ENCODE results near the gene IL6ST. TPM values are rescaled to one million over a fixed set of nuclear protein-coding genes. Genes with fewer than 3 reads are reported as not detected.

The IL6ST gene
- total and polyA plus RNA-seq, 12 donors = 39.0 to 659 (median 292) TPM

DNA sequence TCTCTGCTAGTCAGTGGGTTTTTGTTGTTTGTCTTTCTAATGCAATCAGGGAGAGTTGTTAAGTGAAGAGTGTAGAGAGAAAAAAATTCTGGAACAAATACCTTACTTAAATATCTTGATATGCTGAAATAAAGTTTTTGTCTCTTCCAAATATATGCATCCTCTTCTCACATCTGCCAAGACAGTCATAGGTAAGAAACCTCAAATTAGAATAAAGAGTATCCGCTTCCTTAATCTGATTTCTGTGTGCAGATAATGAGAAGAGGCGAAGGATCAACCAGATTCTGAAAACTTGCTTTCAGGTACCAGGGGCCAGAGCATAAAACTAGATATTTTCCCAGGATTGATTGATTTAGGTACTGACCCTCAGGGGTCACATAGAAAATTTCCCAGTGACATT, 11.3 kb upstream of the IL6ST start:
- no peaks in the 10 kb centered on the region for H3K36me3 ChIP-seq (replicated peaks in 1 of 2)
- intact Hi-C loops (cut with DNase I) = loop anchor here in 1 of 2 donors (10.0 kb wide), 1 partner anchor 69 kb away; no protein-coding TSS in a partner anchor
- H3K27me3 ChIP-seq = no peaks in the 10 kb centered on the region
- WGBS, 4 donors = 90 to 93% (median 91%) methylated on average over 2 of the region's 2 CpGs
- H3K4me1 ChIP-seq (replicated peaks in 1 of 2) = peaks cover 0 to 8% of the 10 kb centered on the region in 2 donors
- no peak for TF ChIP-seq POLR2A (IDR thresholded peaks at IDR 0.05)
- TF ChIP-seq, protein P1, sequence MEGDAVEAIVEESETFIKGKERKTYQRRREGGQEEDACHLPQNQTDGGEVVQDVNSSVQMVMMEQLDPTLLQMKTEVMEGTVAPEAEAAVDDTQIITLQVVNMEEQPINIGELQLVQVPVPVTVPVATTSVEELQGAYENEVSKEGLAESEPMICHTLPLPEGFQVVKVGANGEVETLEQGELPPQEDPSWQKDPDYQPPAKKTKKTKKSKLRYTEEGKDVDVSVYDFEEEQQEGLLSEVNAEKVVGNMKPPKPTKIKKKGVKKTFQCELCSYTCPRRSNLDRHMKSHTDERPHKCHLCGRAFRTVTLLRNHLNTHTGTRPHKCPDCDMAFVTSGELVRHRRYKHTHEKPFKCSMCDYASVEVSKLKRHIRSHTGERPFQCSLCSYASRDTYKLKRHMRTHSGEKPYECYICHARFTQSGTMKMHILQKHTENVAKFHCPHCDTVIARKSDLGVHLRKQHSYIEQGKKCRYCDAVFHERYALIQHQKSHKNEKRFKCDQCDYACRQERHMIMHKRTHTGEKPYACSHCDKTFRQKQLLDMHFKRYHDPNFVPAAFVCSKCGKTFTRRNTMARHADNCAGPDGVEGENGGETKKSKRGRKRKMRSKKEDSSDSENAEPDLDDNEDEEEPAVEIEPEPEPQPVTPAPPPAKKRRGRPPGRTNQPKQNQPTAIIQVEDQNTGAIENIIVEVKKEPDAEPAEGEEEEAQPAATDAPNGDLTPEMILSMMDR (IDR thresholded peaks at IDR 0.05) = no peak
- no peak for DNase-seq
- H3K4me3 ChIP-seq = no peak overlapping the region
- H3K9me3 ChIP-seq (replicated peaks in 1 of 3) = no peaks in the 10 kb centered on the region
- no peak overlapping the region for H3K27ac ChIP-seq

GRCh38 chr5:56004874-56005273, 10.1 kb upstream of the IL6ST start:
- Histone ChIP-seq H3K36me3 (replicated peaks in 1 of 2) (no peaks in the 10 kb centered on the region), H3K9me3 (replicated peaks in 1 of 3) (no peaks in the 10 kb centered on the region), H3K4me1 (replicated peaks in 1 of 2) (peaks cover 0 to 8% of the 10 kb centered on the region in 2 donors), H3K27ac (no peak overlapping the region), H3K27me3 (no peaks in the 10 kb centered on the region), H3K4me3 (no peak overlapping the region)
- 92 to 100% (median 95%) methylated on average over 1 of the region's 1 CpG for WGBS, 4 donors
- intact Hi-C loops (cut with DNase I) = loop anchor here in 1 of 2 donors (10.0 kb wide), 1 partner anchor 70 kb away; no protein-coding TSS in a partner anchor
- no peak for TF ChIP-seq POLR2A (IDR thresholded peaks at IDR 0.05)
- TF ChIP-seq, protein P1 (IDR thresholded peaks at IDR 0.05) = no peak
- no peak for DNase-seq

DNA sequence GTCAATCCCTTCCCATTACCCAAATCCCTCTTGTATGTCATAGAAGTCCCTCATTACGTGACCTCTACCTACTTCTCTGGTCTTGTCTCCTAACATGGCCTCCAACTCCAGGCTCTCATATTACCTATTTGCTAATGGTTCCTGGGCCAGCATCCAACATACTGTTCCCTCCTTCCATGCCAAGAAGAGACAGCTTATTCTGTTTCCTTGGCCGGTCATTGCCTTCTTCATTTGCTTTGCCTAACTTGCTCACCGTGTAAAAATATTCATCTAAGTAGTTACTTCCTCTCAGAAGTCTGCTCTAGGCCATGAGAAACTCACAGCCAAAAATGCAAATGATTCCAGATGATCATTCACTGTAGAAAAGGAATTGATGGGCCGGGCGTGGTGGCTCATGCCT, 8.9 kb upstream of the IL6ST start:
- Histone ChIP-seq H3K4me1 (replicated peaks in 1 of 2) (peaks cover 0 to 8% of the 10 kb centered on the region in 2 donors), H3K36me3 (replicated peaks in 1 of 2) (no peaks in the 10 kb centered on the region), H3K9me3 (replicated peaks in 1 of 3) (no peaks in the 10 kb centered on the region), H3K4me3 (no peak overlapping the region), H3K27ac (peak overlapping the region in 2 of 5 donors; percentile 53 to 65), H3K27me3 (no peaks in the 10 kb centered on the region)
- DNase-seq = no peak
- 88 to 92% (median 92%) methylated on average over 5 of the region's 5 CpGs for WGBS, 4 donors
- TF ChIP-seq, protein P1 (IDR thresholded peaks at IDR 0.05) = no peak
- no peak for TF ChIP-seq POLR2A (IDR thresholded peaks at IDR 0.05)
- intact Hi-C loops (cut with DNase I) = loop anchor here in 1 of 2 donors (10.0 kb wide), 1 partner anchor 71 kb away; no protein-coding TSS in a partner anchor

DNA sequence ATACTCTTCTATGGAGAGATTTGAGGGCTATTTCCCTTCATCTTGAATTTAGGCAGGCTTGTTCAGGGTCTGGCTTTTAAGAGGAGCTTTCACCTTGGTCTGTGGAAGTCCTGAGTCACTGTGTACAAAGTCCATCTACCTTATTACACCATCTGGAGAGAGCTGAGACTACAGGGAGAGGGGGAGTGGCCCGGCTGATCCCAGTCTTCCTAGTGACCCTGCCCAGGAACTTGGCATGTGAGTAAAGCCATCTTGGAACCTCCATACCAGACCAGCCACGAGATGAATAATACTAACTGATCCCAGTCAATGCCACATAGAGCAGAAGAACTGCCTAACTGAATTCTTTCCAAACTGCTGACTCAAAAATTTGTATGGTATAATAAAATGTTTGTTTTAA, 8.4 kb upstream of the IL6ST start:
- intact Hi-C loops (cut with DNase I) = loop anchor here in 1 of 2 donors (10.0 kb wide), 1 partner anchor 72 kb away; no protein-coding TSS in a partner anchor
- Histone ChIP-seq H3K4me3 (no peak overlapping the region), H3K27ac (peak overlapping the region in 2 of 5 donors; percentile 53 to 65), H3K36me3 (replicated peaks in 1 of 2) (no peaks in the 10 kb centered on the region), H3K27me3 (no peaks in the 10 kb centered on the region), H3K4me1 (replicated peaks in 1 of 2) (peaks cover 0 to 8% of the 10 kb centered on the region in 2 donors), H3K9me3 (replicated peaks in 1 of 3) (no peaks in the 10 kb centered on the region)
- TF ChIP-seq POLR2A (IDR thresholded peaks at IDR 0.05) = no peak
- TF ChIP-seq, protein P1 (IDR thresholded peaks at IDR 0.05) = no peak
- 33 to 62% (median 47%) methylated on average over 2 of the region's 2 CpGs for WGBS, 4 donors
- DNase-seq = peak in 6 of 7 donors; percentile 32 to 85 (median 58)

All from adrenal gland (tissue), 12 donors.